ENCODE data around the gene ATG2A. TPM values are rescaled to one million over a fixed set of nuclear protein-coding genes. Genes with fewer than 3 reads are reported as not detected.
A peak's percentile ranks its signal among the peaks of the same experiment; 100 is the strongest.

The ATG2A gene
- total and polyA plus RNA-seq, 2 of the 8 experiments (the other 6 are each of a cell fraction or from before 2014, with no cell fraction given), result 12.1 to 22.1 TPM

- TF ChIP-seq KDM5A (IDR thresholded peaks at IDR 0.05; ENCODE audit: low read length) (no peak), CHD1 (IDR thresholded peaks at IDR 0.05; ENCODE audit: low read depth, low read length) (no peak), USF2 (IDR thresholded peaks at IDR 0.05; ENCODE audit: low read length) (no peak), BACH1 (IDR thresholded peaks at IDR 0.05; ENCODE audit: low read length) (no peak), RNF2 (IDR thresholded peaks at IDR 0.05; ENCODE audit: borderline replicate concordance, low read depth, low read length, missing control alignments, poor library complexity, severe bottlenecking) (no peak), GTF2F1 (IDR thresholded peaks at IDR 0.05; ENCODE audit: borderline replicate concordance, low read depth, low read length) (0 out of 2 replicates have a peak, but pooled peaks have one; percentile 25), TBP (IDR thresholded peaks at IDR 0.05; ENCODE audit: low read depth, low read length) (peak; percentile 96), ATF3 (IDR thresholded peaks at IDR 0.05; ENCODE audit: insufficient read depth, low read depth, low read length) (0 out of 2 replicates have a peak, but pooled peaks have one; percentile 8), EGR1 (IDR thresholded peaks at IDR 0.05; ENCODE audit: borderline replicate concordance, low read depth, low read length) (no peak), HDAC2 (IDR thresholded peaks at IDR 0.05; ENCODE audit: borderline replicate concordance in 1 of 2, low read depth in 2 of 2, low read length in 2 of 2) (no peak), RFX5 (IDR thresholded peaks at IDR 0.05; ENCODE audit: borderline replicate concordance, low read depth, low read length) (no peak), SIRT6 (IDR thresholded peaks at IDR 0.05; ENCODE audit: low read length) (no peak), JUND (IDR thresholded peaks at IDR 0.05; ENCODE audit: low read length) (no peak), SP1 (IDR thresholded peaks at IDR 0.05; ENCODE audit: low read depth, low read length) (peak; percentile 73; the same call in 1 of the 2 replicates), SIN3A (conservative IDR thresholded peaks at IDR 0.05 in 1 of 2, IDR thresholded peaks at IDR 0.05 in 1 of 2; ENCODE audit: low read depth in 1 of 2, low read length in 2 of 2) (0 out of 4 replicates have a peak, but pooled peaks of 1 of the 2 experiments have one; percentile 6), TCF12 (IDR thresholded peaks at IDR 0.05; ENCODE audit: low read depth, low read length) (no peak), FOSL1 (IDR thresholded peaks at IDR 0.05; ENCODE audit: insufficient read depth, low read depth, low read length) (no peak), CTCF (IDR thresholded peaks at IDR 0.05; ENCODE audit: control extremely low read depth in 1 of 3, insufficient read depth in 1 of 3, low read depth in 1 of 3, low read length in 3 of 3) (peak; percentile 66 to 76 (median 71)), GABPA (IDR thresholded peaks at IDR 0.05; ENCODE audit: borderline replicate concordance, insufficient read depth, low read length) (no peak)
Observed at GRCh38 chr11:64878494-64879243, 38.3 kb downstream of the ATG2A start, which contains the start of gene EHD1 (continued).
